Measurements from ENCODE around the gene LRRTM4. TPM values are rescaled to one million over a fixed set of nuclear protein-coding genes. Genes with fewer than 3 reads are reported as not detected.
"Not testable (repeated sequence)": the region's sequence is repeated elsewhere in the genome, so short reads cannot be mapped to it uniquely, and the experiment has no call there.

LRRTM4 gene
- total RNA-seq, 1 donor from 2014 or later: not detected

- no peak for TF ChIP-seq CTCF (IDR thresholded peaks at IDR 0.05)
- DNase-seq (ENCODE audit: extremely low spot score, unreplicated experiment): no peak
- no peaks in the 10 kb centered on the region for H3K4me1 Mint-ChIP-seq (ENCODE audit: unreplicated experiment)
- peaks cover 6% of the 10 kb centered on the region for H3K9me3 Mint-ChIP-seq (ENCODE audit: unreplicated experiment)
- H3K27ac Mint-ChIP-seq (ENCODE audit: unreplicated experiment): no peak overlapping the region
- H3K36me3 Mint-ChIP-seq (ENCODE audit: unreplicated experiment): no peaks in the 10 kb centered on the region
- H3K27me3 Mint-ChIP-seq (ENCODE audit: unreplicated experiment): no peaks in the 10 kb centered on the region
- no peak overlapping the region for H3K4me3 Mint-ChIP-seq (ENCODE audit: unreplicated experiment)
These were observed 728.4 kb downstream of the LRRTM4 start for GRCh38 chr2:76793647-76794334.

DNA sequence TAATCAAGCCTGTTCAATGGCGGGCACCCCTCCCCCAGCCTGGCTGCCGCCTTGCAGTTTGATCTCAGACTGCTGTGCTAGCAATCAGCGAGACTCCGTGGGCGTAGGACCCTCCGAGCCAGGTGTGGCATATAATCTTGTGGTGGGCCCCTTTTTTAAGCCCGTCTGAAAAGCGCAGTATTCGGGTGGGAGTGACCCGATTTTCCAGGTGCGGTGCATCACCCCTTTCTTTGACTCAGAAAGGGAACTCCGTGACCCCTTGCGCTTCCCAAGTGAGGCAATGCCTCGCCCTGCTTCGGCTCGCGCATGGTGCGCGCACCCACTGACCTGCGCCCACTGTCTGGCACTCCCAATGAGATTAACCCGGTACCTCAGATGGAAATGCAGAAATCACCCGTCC lies 740.9 kb downstream of the LRRTM4 start:
- not testable (repeated sequence) for H3K4me1 Mint-ChIP-seq (ENCODE audit: unreplicated experiment); H3K36me3 Mint-ChIP-seq (ENCODE audit: unreplicated experiment); H3K4me3 Mint-ChIP-seq (ENCODE audit: unreplicated experiment); DNase-seq (ENCODE audit: extremely low spot score, unreplicated experiment); H3K27me3 Mint-ChIP-seq (ENCODE audit: unreplicated experiment); H3K27ac Mint-ChIP-seq (ENCODE audit: unreplicated experiment)
- H3K9me3 Mint-ChIP-seq (ENCODE audit: unreplicated experiment): peaks cover 12% of the 10 kb centered on the region

GRCh38 chr2:76763276-76763675 lies 758.9 kb downstream of the LRRTM4 start:
- peaks cover 9% of the 10 kb centered on the region for H3K9me3 Mint-ChIP-seq (ENCODE audit: unreplicated experiment)
- TF ChIP-seq CTCF (IDR thresholded peaks at IDR 0.05): no peak
- no peaks in the 10 kb centered on the region for H3K27me3 Mint-ChIP-seq (ENCODE audit: unreplicated experiment)
- H3K4me1 Mint-ChIP-seq (ENCODE audit: unreplicated experiment): no peaks in the 10 kb centered on the region
- H3K4me3 Mint-ChIP-seq (ENCODE audit: unreplicated experiment): no peak overlapping the region
- H3K36me3 Mint-ChIP-seq (ENCODE audit: unreplicated experiment): no peaks in the 10 kb centered on the region
- DNase-seq (ENCODE audit: extremely low spot score, unreplicated experiment): no peak
- H3K27ac Mint-ChIP-seq (ENCODE audit: unreplicated experiment): no peak overlapping the region

GRCh38 chr2:76760367-76760704 lies 761.8 kb downstream of the LRRTM4 start:
- Mint-ChIP-seq H3K4me1 (ENCODE audit: unreplicated experiment) (no peaks in the 10 kb centered on the region), H3K27ac (ENCODE audit: unreplicated experiment) (no peak overlapping the region), H3K4me3 (ENCODE audit: unreplicated experiment) (no peak overlapping the region), H3K27me3 (ENCODE audit: unreplicated experiment) (no peaks in the 10 kb centered on the region), H3K36me3 (ENCODE audit: unreplicated experiment) (no peaks in the 10 kb centered on the region), H3K9me3 (ENCODE audit: unreplicated experiment) (peaks cover 9% of the 10 kb centered on the region)
- no peak for DNase-seq (ENCODE audit: extremely low spot score, unreplicated experiment)
- TF ChIP-seq CTCF (IDR thresholded peaks at IDR 0.05): no peak

DNA sequence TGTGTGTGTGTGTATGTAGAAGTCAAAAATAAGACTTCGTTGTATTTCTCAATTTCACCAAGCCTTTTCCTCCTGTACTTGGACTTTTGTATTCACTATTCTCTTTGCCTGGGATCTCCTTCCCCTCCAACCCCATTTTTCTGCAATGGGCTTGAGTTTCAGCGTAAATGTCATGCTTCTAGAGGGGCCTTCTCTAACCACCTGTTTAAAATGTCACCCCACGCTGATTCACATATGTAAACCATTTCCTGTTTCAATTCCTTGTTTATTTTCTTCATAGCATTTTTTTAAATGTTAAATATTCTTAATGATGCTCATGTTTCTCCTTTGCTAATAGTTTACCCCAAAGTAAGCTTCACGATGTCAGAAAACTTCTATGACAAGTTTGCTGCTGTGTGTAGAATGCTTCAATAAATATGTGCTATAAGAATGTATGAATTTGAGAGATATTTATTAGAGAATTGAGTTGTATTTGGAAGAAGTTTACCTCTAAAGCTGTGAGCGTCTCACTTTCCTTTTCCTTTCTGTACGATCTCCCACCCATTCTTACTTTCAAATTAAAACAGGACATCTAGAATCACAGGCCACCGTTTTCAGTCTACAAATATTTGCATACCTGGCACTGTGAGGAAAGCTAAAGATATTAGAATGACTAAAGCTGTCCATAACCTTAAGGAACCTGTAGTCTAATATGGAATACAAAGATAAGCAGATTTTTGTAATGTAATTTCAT lies 762.4 kb downstream of the LRRTM4 start:
- no peak for DNase-seq (ENCODE audit: extremely low spot score, unreplicated experiment)
- no peaks in the 10 kb centered on the region for H3K36me3 Mint-ChIP-seq (ENCODE audit: unreplicated experiment)
- TF ChIP-seq CTCF (IDR thresholded peaks at IDR 0.05): no peak
- no peaks in the 10 kb centered on the region for H3K4me1 Mint-ChIP-seq (ENCODE audit: unreplicated experiment)
- no peak overlapping the region for H3K27ac Mint-ChIP-seq (ENCODE audit: unreplicated experiment)
- no peaks in the 10 kb centered on the region for H3K27me3 Mint-ChIP-seq (ENCODE audit: unreplicated experiment)
- peaks cover 9% of the 10 kb centered on the region for H3K9me3 Mint-ChIP-seq (ENCODE audit: unreplicated experiment)
- no peak overlapping the region for H3K4me3 Mint-ChIP-seq (ENCODE audit: unreplicated experiment)

Data from osteocyte (in vitro differentiated cells).